ENCODE measurements around the gene POLK. TPM values are rescaled to one million over a fixed set of nuclear protein-coding genes. Genes with fewer than 3 reads are reported as not detected.

POLK gene
- total and polyA plus RNA-seq, 2 donors from 2014 or later = 6.6 to 38.5 TPM

DNA sequence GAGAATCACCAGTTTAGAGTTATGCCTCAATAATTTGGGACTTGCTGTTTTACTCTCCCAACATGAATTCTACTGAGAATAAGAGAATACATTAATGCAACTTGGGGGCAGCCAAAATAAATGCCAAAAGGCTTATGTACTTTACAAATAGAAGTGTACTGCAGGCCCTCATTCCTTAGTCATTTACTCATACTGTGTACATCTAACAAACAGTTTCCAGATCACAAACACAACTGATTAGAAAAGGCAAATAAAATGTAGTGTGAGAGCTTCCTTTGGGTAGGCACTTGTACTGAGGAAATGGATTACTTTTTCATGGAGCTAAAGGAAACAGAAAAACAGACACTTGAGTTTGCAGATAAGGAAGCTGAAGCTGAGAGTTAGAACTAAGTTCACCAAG lies 112.2 kb downstream of the POLK start:
- H3K27me3 ChIP-seq (ENCODE audit: control insufficient read depth, insufficient read depth, low read length) = no peaks in the 10 kb centered on the region
- H3K4me3 ChIP-seq (ENCODE audit: low read length in 3 of 3) = no peak overlapping the region
- no peaks in the 10 kb centered on the region for H3K9me3 ChIP-seq (ENCODE audit: control insufficient read depth in 2 of 3, insufficient read depth in 1 of 3, low read length in 3 of 3)
- FAIRE-seq = no peak
- no peak overlapping the region for H3K27ac ChIP-seq (ENCODE audit: low read depth in 2 of 2, low read length in 2 of 2)
- DNase-seq = no peak
- no peaks in the 10 kb centered on the region for H3K4me1 ChIP-seq (ENCODE audit: control insufficient read depth in 2 of 3, insufficient read depth in 2 of 3, low read depth in 1 of 3, low read length in 3 of 3)
- H3K36me3 ChIP-seq (ENCODE audit: control insufficient read depth in 2 of 3, insufficient read depth in 3 of 3, low read length in 3 of 3) = no peaks in the 10 kb centered on the region
- H3K9ac ChIP-seq (ENCODE audit: low read length in 3 of 3) = no peak overlapping the region
- TF ChIP-seq, protein P1, sequence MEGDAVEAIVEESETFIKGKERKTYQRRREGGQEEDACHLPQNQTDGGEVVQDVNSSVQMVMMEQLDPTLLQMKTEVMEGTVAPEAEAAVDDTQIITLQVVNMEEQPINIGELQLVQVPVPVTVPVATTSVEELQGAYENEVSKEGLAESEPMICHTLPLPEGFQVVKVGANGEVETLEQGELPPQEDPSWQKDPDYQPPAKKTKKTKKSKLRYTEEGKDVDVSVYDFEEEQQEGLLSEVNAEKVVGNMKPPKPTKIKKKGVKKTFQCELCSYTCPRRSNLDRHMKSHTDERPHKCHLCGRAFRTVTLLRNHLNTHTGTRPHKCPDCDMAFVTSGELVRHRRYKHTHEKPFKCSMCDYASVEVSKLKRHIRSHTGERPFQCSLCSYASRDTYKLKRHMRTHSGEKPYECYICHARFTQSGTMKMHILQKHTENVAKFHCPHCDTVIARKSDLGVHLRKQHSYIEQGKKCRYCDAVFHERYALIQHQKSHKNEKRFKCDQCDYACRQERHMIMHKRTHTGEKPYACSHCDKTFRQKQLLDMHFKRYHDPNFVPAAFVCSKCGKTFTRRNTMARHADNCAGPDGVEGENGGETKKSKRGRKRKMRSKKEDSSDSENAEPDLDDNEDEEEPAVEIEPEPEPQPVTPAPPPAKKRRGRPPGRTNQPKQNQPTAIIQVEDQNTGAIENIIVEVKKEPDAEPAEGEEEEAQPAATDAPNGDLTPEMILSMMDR (IDR thresholded peaks at IDR 0.05; ENCODE audit: borderline replicate concordance, extremely low read depth, insufficient read depth) = no peak
- intact Hi-C loops (cut with DNase I) = no loop called here

DNA sequence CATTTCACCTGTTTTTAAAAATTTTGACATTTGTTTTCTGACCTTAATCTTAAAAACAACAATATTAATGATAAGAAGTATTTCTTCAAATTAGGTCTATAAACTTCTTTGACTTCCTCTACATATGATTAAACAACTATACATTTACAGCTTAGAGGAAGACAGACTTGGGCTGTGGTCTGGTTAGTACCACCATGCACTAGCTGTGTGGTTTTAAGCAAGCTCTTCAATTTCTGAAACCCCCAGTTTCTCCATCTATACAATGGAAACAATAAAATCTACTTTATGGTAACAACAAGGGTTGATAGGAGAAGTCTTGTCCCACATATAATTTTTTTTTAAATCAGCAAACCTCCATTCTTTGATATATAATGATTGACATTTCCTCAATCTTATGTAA lies 115.3 kb downstream of the POLK start:
- DNase-seq = no peak
- intact Hi-C loops (cut with DNase I) = no loop called here
- no peak overlapping the region for H3K9ac ChIP-seq (ENCODE audit: low read length in 3 of 3)
- TF ChIP-seq, protein P1 (IDR thresholded peaks at IDR 0.05; ENCODE audit: borderline replicate concordance, extremely low read depth, insufficient read depth) = no peak
- H3K4me1 ChIP-seq (ENCODE audit: control insufficient read depth in 2 of 3, insufficient read depth in 2 of 3, low read depth in 1 of 3, low read length in 3 of 3) = no peaks in the 10 kb centered on the region
- no peak for FAIRE-seq
- no peaks in the 10 kb centered on the region for H3K27me3 ChIP-seq (ENCODE audit: control insufficient read depth, insufficient read depth, low read length)
- no peaks in the 10 kb centered on the region for H3K9me3 ChIP-seq (ENCODE audit: control insufficient read depth in 2 of 3, insufficient read depth in 1 of 3, low read length in 3 of 3)
- H3K27ac ChIP-seq (ENCODE audit: low read depth in 2 of 2, low read length in 2 of 2) = no peak overlapping the region
- no peaks in the 10 kb centered on the region for H3K36me3 ChIP-seq (ENCODE audit: control insufficient read depth in 2 of 3, insufficient read depth in 3 of 3, low read length in 3 of 3)
- no peak overlapping the region for H3K4me3 ChIP-seq (ENCODE audit: low read length in 3 of 3)

GRCh38 chr5:75627801-75628200 lies 116.1 kb downstream of the POLK start:
- intact Hi-C loops (cut with DNase I) = no loop called here
- Histone ChIP-seq H3K4me3 (ENCODE audit: low read length in 3 of 3) (no peak overlapping the region), H3K27ac (ENCODE audit: low read depth in 2 of 2, low read length in 2 of 2) (no peak overlapping the region), H3K27me3 (ENCODE audit: control insufficient read depth, insufficient read depth, low read length) (no peaks in the 10 kb centered on the region), H3K9ac (ENCODE audit: low read length in 3 of 3) (no peak overlapping the region), H3K9me3 (ENCODE audit: control insufficient read depth in 2 of 3, insufficient read depth in 1 of 3, low read length in 3 of 3) (no peaks in the 10 kb centered on the region), H3K36me3 (ENCODE audit: control insufficient read depth in 2 of 3, insufficient read depth in 3 of 3, low read length in 3 of 3) (no peaks in the 10 kb centered on the region), H3K4me1 (ENCODE audit: control insufficient read depth in 2 of 3, insufficient read depth in 2 of 3, low read depth in 1 of 3, low read length in 3 of 3) (no peaks in the 10 kb centered on the region)
- TF ChIP-seq, protein P1 (IDR thresholded peaks at IDR 0.05; ENCODE audit: borderline replicate concordance, extremely low read depth, insufficient read depth) = no peak
- DNase-seq (no peak), FAIRE-seq (no peak)

GRCh38 chr5:75630875-75631274 lies 119.2 kb downstream of the POLK start:
- TF ChIP-seq, protein P1 (IDR thresholded peaks at IDR 0.05; ENCODE audit: borderline replicate concordance, extremely low read depth, insufficient read depth) = no peak
- Histone ChIP-seq H3K4me3 (ENCODE audit: low read length in 3 of 3) (no peak overlapping the region), H3K36me3 (ENCODE audit: control insufficient read depth in 2 of 3, insufficient read depth in 3 of 3, low read length in 3 of 3) (no peaks in the 10 kb centered on the region), H3K9me3 (ENCODE audit: control insufficient read depth in 2 of 3, insufficient read depth in 1 of 3, low read length in 3 of 3) (no peaks in the 10 kb centered on the region), H3K27me3 (ENCODE audit: control insufficient read depth, insufficient read depth, low read length) (no peaks in the 10 kb centered on the region), H3K27ac (ENCODE audit: low read depth in 2 of 2, low read length in 2 of 2) (no peak overlapping the region), H3K4me1 (ENCODE audit: control insufficient read depth in 2 of 3, insufficient read depth in 2 of 3, low read depth in 1 of 3, low read length in 3 of 3) (no peaks in the 10 kb centered on the region), H3K9ac (ENCODE audit: low read length in 3 of 3) (no peak overlapping the region)
- FAIRE-seq = no peak
- intact Hi-C loops (cut with DNase I) = no loop called here
- no peak for DNase-seq
